Measurements from ENCODE around the gene PSKH1. TPM values are rescaled to one million over a fixed set of nuclear protein-coding genes. Genes with fewer than 3 reads are reported as not detected.

Gene PSKH1
- total and polyA plus RNA-seq, 2 experiments from 2014 or later = 11.5 to 23.6 TPM

GRCh38 chr16:67879462-67879861, 13.6 kb upstream of the PSKH1 start:
- in situ Hi-C loops (cut with MboI) = no loop called here

GRCh38 chr16:67879936-67880335, 13.1 kb upstream of the PSKH1 start:
- H2AFZ ChIP-seq = no peak overlapping the region
- no peak overlapping the region for H3K27ac ChIP-seq
- no peak for DNase-seq
- H3K27me3 ChIP-seq (replicated peaks; ENCODE audit: insufficient read depth) = no peaks in the 10 kb centered on the region
- no peak overlapping the region for H3K4me2 ChIP-seq (ENCODE audit: unreplicated experiment)
- no peak overlapping the region for H3K9ac ChIP-seq
- TF ChIP-seq EZH2 (IDR thresholded peaks at IDR 0.05; ENCODE audit: insufficient read depth, poor library complexity, severe bottlenecking) = no peak
- TF ChIP-seq EZH2phosphoT487 (IDR thresholded peaks at IDR 0.05; ENCODE audit: insufficient read depth, low read depth) = no peak
- in situ Hi-C loops (cut with MboI) = no loop called here
- peaks cover 8% of the 10 kb centered on the region for H3F3A ChIP-seq (ENCODE audit: insufficient read depth)
- no peaks in the 10 kb centered on the region for H3K9me2 ChIP-seq (ENCODE audit: insufficient read depth)
- H3K9me3 ChIP-seq (ENCODE audit: low read depth) = no peaks in the 10 kb centered on the region
- peaks cover 6% of the 10 kb centered on the region; the same call in 1 of the 2 replicates for H3K4me1 ChIP-seq (ENCODE audit: insufficient read depth)
- H3K79me2 ChIP-seq (ENCODE audit: insufficient read depth) = peaks cover 32% of the 10 kb centered on the region
- WGBS, 2 experiments (ENCODE audit: low coverage in 1 of 2, low lambda C conversion rate in 2 of 2, missing lambda C conversion rate in 2 of 2) = 88 to 95% methylated on average over 5 of the region's 5 CpGs
- H3K36me3 ChIP-seq (ENCODE audit: low read depth) = peaks cover 7% of the 10 kb centered on the region; the same call in 1 of the 2 replicates
- no peaks in the 10 kb centered on the region for H4K20me1 ChIP-seq (ENCODE audit: insufficient read depth)
- H3K4me3 ChIP-seq = no peak overlapping the region

More at GRCh38 chr16:67879462-67879861, 13.6 kb upstream of the PSKH1 start:
- H3K4me2 ChIP-seq (ENCODE audit: unreplicated experiment) = no peak overlapping the region
- no peaks in the 10 kb centered on the region for H3K27me3 ChIP-seq (replicated peaks; ENCODE audit: insufficient read depth)
- H3K79me2 ChIP-seq (ENCODE audit: insufficient read depth) = peaks cover 37% of the 10 kb centered on the region
- no peak for DNase-seq
- no peaks in the 10 kb centered on the region for H3K9me2 ChIP-seq (ENCODE audit: insufficient read depth)
- TF ChIP-seq EZH2 (IDR thresholded peaks at IDR 0.05; ENCODE audit: insufficient read depth, poor library complexity, severe bottlenecking) (no peak), EZH2phosphoT487 (IDR thresholded peaks at IDR 0.05; ENCODE audit: insufficient read depth, low read depth) (no peak)
- H2AFZ ChIP-seq = no peak overlapping the region
- WGBS, 2 experiments (ENCODE audit: low coverage in 1 of 2, low lambda C conversion rate in 2 of 2, missing lambda C conversion rate in 2 of 2) = 96 to 97% methylated on average over 12 of the region's 12 CpGs
- H3K36me3 ChIP-seq (ENCODE audit: low read depth) = peaks cover 7% of the 10 kb centered on the region; the same call in 1 of the 2 replicates
- H3F3A ChIP-seq (ENCODE audit: insufficient read depth) = peaks cover 6% of the 10 kb centered on the region
- no peaks in the 10 kb centered on the region for H3K9me3 ChIP-seq (ENCODE audit: low read depth)
- no peak overlapping the region for H3K4me3 ChIP-seq
- no peak overlapping the region for H3K27ac ChIP-seq
- peaks cover 5% of the 10 kb centered on the region; the same call in 1 of the 2 replicates for H3K4me1 ChIP-seq (ENCODE audit: insufficient read depth)
- no peaks in the 10 kb centered on the region for H4K20me1 ChIP-seq (ENCODE audit: insufficient read depth)
- no peak overlapping the region for H3K9ac ChIP-seq

- H3K79me2 ChIP-seq (ENCODE audit: insufficient read depth) = peaks cover 26% of the 10 kb centered on the region
- no peaks in the 10 kb centered on the region for H4K20me1 ChIP-seq (ENCODE audit: insufficient read depth)
- no peaks in the 10 kb centered on the region for H3K9me2 ChIP-seq (ENCODE audit: insufficient read depth)
- H3K4me2 ChIP-seq (ENCODE audit: unreplicated experiment) = no peak overlapping the region
- peaks cover 7% of the 10 kb centered on the region; the same call in 1 of the 2 replicates for H3K36me3 ChIP-seq (ENCODE audit: low read depth)
- no peak overlapping the region for H3K4me3 ChIP-seq
- in situ Hi-C loops (cut with MboI) = no loop called here
- no peaks in the 10 kb centered on the region for H3K9me3 ChIP-seq (ENCODE audit: low read depth)
- WGBS, 2 experiments (ENCODE audit: low coverage in 1 of 2, low lambda C conversion rate in 2 of 2, missing lambda C conversion rate in 2 of 2) = 93 to 98% methylated on average over 13 of the region's 13 CpGs
- no peak overlapping the region for H3K9ac ChIP-seq
- TF ChIP-seq EZH2 (IDR thresholded peaks at IDR 0.05; ENCODE audit: insufficient read depth, poor library complexity, severe bottlenecking) (no peak), EZH2phosphoT487 (IDR thresholded peaks at IDR 0.05; ENCODE audit: insufficient read depth, low read depth) (no peak)
- no peak overlapping the region for H2AFZ ChIP-seq
- H3F3A ChIP-seq (ENCODE audit: insufficient read depth) = peaks cover 11% of the 10 kb centered on the region
- no peak overlapping the region for H3K27ac ChIP-seq
- peaks cover 6% of the 10 kb centered on the region; the same call in 1 of the 2 replicates for H3K4me1 ChIP-seq (ENCODE audit: insufficient read depth)
- no peak for DNase-seq
- no peaks in the 10 kb centered on the region for H3K27me3 ChIP-seq (replicated peaks; ENCODE audit: insufficient read depth)
Measured at GRCh38 chr16:67880584-67880983, 12.5 kb upstream of the PSKH1 start.

DNA sequence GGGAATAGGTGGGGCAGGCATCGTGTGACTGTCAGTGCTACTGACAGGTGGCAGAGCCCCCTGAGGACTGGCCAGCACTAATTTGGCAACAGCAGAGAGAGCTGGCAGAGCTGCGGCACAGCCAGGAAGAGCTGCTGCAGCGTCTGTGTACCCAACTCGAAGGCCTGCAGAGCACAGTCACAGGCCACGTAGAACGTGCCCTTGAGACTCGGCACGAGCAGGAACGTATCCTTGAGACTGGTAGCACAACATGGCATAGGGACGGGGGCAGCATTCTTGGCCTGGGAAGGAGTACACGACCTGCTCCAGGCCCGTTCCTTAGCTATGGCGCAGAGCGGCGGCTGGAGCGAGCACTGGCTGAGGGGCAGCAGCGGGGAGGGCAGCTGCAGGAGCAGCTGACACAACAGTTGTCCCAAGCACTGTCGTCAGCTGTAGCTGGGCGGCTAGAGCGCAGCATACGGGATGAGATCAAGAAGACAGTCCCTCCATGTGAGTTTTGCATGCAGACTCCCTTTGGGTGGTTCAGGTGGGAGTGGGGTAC, 11.4 kb upstream of the PSKH1 start:
- Histone ChIP-seq H3K27me3 (replicated peaks; ENCODE audit: insufficient read depth) (no peaks in the 10 kb centered on the region), H3K79me2 (ENCODE audit: insufficient read depth) (peaks cover 14% of the 10 kb centered on the region), H3K4me3 (no peak overlapping the region), H3K9me3 (ENCODE audit: low read depth) (no peaks in the 10 kb centered on the region), H3K27ac (no peak overlapping the region), H3K9ac (no peak overlapping the region), H3K9me2 (ENCODE audit: insufficient read depth) (no peaks in the 10 kb centered on the region), H3K4me1 (ENCODE audit: insufficient read depth) (peaks cover 6% of the 10 kb centered on the region; the same call in 1 of the 2 replicates), H3K4me2 (ENCODE audit: unreplicated experiment) (no peak overlapping the region), H2AFZ (no peak overlapping the region), H3K36me3 (ENCODE audit: low read depth) (peaks cover 7% of the 10 kb centered on the region; the same call in 1 of the 2 replicates), H3F3A (ENCODE audit: insufficient read depth) (peaks cover 11% of the 10 kb centered on the region), H4K20me1 (ENCODE audit: insufficient read depth) (no peaks in the 10 kb centered on the region)
- no peak for TF ChIP-seq EZH2 (IDR thresholded peaks at IDR 0.05; ENCODE audit: insufficient read depth, poor library complexity, severe bottlenecking)
- TF ChIP-seq EZH2phosphoT487 (IDR thresholded peaks at IDR 0.05; ENCODE audit: insufficient read depth, low read depth) = no peak
- in situ Hi-C loops (cut with MboI) = no loop called here
- DNase-seq = no peak
- WGBS, 2 experiments (ENCODE audit: low coverage in 1 of 2, low lambda C conversion rate in 2 of 2, missing lambda C conversion rate in 2 of 2) = 95 to 96% methylated on average over 21 of the region's 21 CpGs
